Ovary (tissue), 3 donors: Measurements from ENCODE around the gene TNNT2.

Source experiments
- POLR2A ChIP-seq: fragments of 450-650 bp; IDR thresholded peaks from one replicate; pipeline ENCODE4 v1.6.1; 2017; ENCODE audit warnings: antibody characterized with exemption, mild to moderate bottlenecking, moderate library complexity
- TF ChIP-seq, protein P1 (sequence below), 3 donors: fragments of 450-650 bp in 2 of 3; fragments of 200-600 bp in 1 of 3; IDR thresholded peaks; one replicate each; pipeline versions ENCODE4 v1.5.1 to v1.8.0; 2016 to 2022; ENCODE audit warnings: antibody characterized with exemption in 3 of 3, mild to moderate bottlenecking in 1 of 3
- donor health status: DM: no; HTN: no; CAD: no.

DNA sequence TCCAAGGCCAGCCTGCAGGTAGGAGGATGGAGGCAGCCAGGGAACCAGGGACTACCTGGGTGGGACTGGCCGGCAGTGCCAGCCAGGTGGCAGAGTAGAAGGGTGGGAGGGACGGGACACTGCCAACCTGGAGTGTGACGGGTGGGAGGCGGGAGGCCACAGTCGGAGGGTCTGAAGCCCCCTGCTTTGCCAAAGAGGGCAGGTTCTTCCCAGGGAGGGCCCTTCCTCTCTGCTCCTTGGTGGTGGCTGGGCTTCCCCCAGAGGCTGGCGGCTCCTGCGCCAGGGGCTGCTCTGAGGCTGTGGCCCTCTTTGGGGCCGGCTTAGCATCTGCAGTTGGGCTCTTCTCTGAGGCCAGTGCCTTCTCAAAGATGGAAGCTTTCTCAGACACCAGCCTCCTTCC, 8.7 kb upstream of the TNNT2 start:
- TF ChIP-seq, protein P1, sequence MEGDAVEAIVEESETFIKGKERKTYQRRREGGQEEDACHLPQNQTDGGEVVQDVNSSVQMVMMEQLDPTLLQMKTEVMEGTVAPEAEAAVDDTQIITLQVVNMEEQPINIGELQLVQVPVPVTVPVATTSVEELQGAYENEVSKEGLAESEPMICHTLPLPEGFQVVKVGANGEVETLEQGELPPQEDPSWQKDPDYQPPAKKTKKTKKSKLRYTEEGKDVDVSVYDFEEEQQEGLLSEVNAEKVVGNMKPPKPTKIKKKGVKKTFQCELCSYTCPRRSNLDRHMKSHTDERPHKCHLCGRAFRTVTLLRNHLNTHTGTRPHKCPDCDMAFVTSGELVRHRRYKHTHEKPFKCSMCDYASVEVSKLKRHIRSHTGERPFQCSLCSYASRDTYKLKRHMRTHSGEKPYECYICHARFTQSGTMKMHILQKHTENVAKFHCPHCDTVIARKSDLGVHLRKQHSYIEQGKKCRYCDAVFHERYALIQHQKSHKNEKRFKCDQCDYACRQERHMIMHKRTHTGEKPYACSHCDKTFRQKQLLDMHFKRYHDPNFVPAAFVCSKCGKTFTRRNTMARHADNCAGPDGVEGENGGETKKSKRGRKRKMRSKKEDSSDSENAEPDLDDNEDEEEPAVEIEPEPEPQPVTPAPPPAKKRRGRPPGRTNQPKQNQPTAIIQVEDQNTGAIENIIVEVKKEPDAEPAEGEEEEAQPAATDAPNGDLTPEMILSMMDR (IDR thresholded peaks at IDR 0.05): no peak
- TF ChIP-seq POLR2A: no peak
